GM12801 (cell line): ENCODE data around the gene CIZ1.

Experiments used
- CTCF ChIP-seq: IDR thresholded peaks from one replicate; pipeline ENCODE4 v1.5.1; 2011; ENCODE audit warnings: control low read depth; ENCODE audit not compliant: insufficient read length; ENCODE audit errors: extremely low read depth

Gene CIZ1

DNA sequence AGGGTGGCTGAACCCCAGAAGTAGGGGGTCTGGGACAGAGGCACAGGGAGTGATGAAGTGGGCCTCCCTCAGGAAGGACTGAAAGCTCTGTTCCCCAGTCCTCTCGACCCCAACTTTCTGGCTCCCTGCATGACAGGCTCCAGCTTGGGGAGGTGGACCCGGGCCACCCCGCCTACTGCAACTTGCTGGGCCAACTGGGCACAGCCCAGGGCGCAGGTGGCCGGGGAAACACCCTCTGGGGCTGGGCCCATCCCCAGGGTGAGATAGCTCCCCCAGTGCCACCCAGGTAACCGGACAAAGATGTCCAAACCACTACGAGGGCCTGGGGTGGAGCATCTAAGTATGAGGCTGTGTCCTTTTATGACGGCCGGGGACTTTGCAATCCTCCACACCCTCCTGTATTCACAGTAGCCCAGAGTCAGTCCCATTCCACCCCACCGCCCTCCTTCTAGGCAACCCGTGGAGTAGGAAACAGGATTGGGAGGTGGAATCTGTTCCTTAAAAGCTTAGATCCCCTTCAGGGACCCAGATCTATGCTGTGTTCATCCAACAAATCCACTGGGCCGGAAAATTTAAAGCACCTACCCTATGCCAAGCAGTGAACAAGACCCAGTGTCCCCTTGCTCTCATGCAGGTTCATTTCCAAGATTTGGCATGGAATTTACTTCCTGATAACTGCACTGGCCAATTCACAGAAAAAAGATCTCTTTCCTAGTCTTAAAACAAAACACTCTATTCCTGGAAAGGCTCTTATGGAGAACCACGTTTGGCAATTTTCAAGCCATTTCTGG lies 31.7 kb upstream of the CIZ1 start:
- no peak for TF ChIP-seq CTCF

- no peak for TF ChIP-seq CTCF
Measured at GRCh38 chr9:128222026-128222425, 30.7 kb upstream of the CIZ1 start.

DNA sequence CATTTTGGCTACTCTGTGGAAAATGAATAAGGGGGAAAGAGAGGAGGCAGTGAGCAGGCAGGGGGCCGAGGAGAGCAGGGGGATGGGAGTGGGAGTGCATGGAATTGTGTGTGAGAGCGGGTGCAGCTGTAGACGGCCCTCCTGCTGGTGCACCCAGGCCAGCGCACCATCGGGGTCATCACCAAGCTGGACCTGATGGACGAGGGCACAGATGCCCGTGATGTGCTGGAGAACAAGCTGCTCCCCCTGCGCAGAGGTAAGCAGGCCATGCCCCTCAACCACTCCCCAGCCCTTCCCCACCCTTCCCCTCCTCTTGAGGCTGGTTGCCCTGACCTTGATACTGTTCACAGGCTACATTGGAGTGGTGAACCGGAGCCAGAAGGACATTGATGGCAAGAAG lies 28.5 kb upstream of the CIZ1 start:
- no peak for TF ChIP-seq CTCF

GRCh38 chr9:128218518-128219389 lies 27.4 kb upstream of the CIZ1 start:
- TF ChIP-seq CTCF: no peak

DNA sequence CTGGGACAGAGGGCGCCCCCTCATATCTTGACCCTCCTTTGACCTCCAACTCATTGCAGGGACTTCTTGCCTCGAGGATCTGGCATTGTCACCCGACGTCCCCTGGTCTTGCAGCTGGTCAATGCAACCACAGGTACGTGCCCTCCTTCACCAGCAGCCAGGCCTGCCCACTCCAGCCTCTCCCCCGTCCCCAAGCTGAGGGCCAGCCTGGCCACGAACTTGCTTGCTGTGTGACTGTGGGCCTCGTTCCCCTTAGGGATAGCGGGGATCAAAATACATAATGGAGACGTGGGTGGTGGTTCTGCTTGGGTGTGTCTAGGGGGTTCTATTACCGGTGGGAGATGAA lies 26.8 kb upstream of the CIZ1 start:
- TF ChIP-seq CTCF: no peak

GRCh38 chr9:128216781-128217553 lies 25.6 kb upstream of the CIZ1 start:
- no peak for TF ChIP-seq CTCF
